Measurements from ENCODE around the gene SMAGP.

DNA sequence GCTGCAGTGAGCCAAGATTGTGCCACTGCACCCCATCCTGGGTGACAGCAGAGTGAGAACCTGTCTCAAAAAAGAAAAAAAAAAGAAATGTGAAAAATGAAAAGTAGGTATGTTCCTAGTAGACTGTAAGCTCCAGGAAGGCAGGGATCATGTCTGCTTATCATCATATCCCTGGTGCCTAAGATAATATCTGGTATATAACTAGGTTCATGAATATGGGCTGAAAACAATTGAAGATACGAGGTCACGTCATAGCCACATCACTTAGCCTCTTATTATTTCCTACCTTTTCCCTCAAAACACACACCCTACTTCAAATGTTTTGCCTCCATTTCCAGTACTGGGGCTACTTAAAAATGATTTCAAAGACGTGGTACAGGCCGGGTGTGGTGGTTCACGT is 55.3 kb downstream of the SMAGP start:
- no peak for TF ChIP-seq POLR2A (IDR thresholded peaks at IDR 0.05)
- TF ChIP-seq, protein P1, sequence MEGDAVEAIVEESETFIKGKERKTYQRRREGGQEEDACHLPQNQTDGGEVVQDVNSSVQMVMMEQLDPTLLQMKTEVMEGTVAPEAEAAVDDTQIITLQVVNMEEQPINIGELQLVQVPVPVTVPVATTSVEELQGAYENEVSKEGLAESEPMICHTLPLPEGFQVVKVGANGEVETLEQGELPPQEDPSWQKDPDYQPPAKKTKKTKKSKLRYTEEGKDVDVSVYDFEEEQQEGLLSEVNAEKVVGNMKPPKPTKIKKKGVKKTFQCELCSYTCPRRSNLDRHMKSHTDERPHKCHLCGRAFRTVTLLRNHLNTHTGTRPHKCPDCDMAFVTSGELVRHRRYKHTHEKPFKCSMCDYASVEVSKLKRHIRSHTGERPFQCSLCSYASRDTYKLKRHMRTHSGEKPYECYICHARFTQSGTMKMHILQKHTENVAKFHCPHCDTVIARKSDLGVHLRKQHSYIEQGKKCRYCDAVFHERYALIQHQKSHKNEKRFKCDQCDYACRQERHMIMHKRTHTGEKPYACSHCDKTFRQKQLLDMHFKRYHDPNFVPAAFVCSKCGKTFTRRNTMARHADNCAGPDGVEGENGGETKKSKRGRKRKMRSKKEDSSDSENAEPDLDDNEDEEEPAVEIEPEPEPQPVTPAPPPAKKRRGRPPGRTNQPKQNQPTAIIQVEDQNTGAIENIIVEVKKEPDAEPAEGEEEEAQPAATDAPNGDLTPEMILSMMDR (IDR thresholded peaks at IDR 0.05 in 4 of 5, conservative IDR thresholded peaks at IDR 0.05 in 1 of 5) = no peak

Data from gastrocnemius medialis (tissue), 4 donors.